A549 (cell line): ENCODE results near the gene PSPN.

Source experiments
- FOSL2 ChIP-seq, 2 experiments: fragments of 450-650 bp in 1 of 2; fragments of >200 bp in 1 of 2; sonication (Bioruptor Twin) in 1 of 2; formaldehyde crosslinking; IDR thresholded peaks; 2 replicates each; pipeline versions ENCODE4 v1.5.0 to v1.6.1; 2016 to 2020; ENCODE audit warnings: mild to moderate bottlenecking in 1 of 2, moderate library complexity in 1 of 2
- FOXS1 ChIP-seq: fragments of 250-450 bp; sonication (Bioruptor Pico); IDR thresholded peaks from 2 replicates; pipeline ENCODE4 v1.5.0; 2020; ENCODE audit warnings: mild to moderate bottlenecking, moderate library complexity
- RAD21 ChIP-seq, 2 experiments: fragments of >200 bp in 1 of 2; sonication (Bioruptor Twin) in 1 of 2; formaldehyde crosslinking in 1 of 2; IDR thresholded peaks in 1 of 2; conservative IDR thresholded peaks in 1 of 2; 2 replicates in 1 of 2; 3 replicates in 1 of 2; pipeline ENCODE4 v1.6.1; 2012 to 2018; ENCODE audit warnings: inconsistent platforms in 1 of 2
- SREBF2 ChIP-seq: fragments of 450-650 bp; IDR thresholded peaks from 2 replicates; pipeline ENCODE4 v1.6.1; 2014; ENCODE audit warnings: mild to moderate bottlenecking, moderate library complexity
- ZFP36 ChIP-seq: fragments of 450-650 bp; IDR thresholded peaks from 2 replicates; pipeline ENCODE4 v1.6.1; 2014; ENCODE audit warnings: borderline replicate concordance; ENCODE audit not compliant: partially characterized antibody
- TF ChIP-seq, protein P1 (sequence below): fragments of >200 bp; sonication (Bioruptor Twin); formaldehyde crosslinking; IDR thresholded peaks from 3 replicates; pipeline ENCODE4 v1.5.1; 2016

- TF ChIP-seq, protein P1, sequence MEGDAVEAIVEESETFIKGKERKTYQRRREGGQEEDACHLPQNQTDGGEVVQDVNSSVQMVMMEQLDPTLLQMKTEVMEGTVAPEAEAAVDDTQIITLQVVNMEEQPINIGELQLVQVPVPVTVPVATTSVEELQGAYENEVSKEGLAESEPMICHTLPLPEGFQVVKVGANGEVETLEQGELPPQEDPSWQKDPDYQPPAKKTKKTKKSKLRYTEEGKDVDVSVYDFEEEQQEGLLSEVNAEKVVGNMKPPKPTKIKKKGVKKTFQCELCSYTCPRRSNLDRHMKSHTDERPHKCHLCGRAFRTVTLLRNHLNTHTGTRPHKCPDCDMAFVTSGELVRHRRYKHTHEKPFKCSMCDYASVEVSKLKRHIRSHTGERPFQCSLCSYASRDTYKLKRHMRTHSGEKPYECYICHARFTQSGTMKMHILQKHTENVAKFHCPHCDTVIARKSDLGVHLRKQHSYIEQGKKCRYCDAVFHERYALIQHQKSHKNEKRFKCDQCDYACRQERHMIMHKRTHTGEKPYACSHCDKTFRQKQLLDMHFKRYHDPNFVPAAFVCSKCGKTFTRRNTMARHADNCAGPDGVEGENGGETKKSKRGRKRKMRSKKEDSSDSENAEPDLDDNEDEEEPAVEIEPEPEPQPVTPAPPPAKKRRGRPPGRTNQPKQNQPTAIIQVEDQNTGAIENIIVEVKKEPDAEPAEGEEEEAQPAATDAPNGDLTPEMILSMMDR: no peak
- TF ChIP-seq RAD21 (conservative IDR thresholded peaks at IDR 0.05 in 1 of 2, IDR thresholded peaks at IDR 0.05 in 1 of 2) (no peak), FOXS1 (CRISPR knock-in tag) (no peak), ZFP36 (no peak), FOSL2 (IDR thresholded peaks at IDR 0.05) (no peak), FOSL2 (CRISPR knock-in tag; IDR thresholded peaks at IDR 0.05) (no peak), SREBF2 (no peak)
Observed at GRCh38 chr19:6418562-6418932, 42.8 kb upstream of the PSPN start.
